MCF 10A (cell line): ENCODE measurements around the gene C20orf144. TPM values are rescaled to one million over a fixed set of nuclear protein-coding genes. Genes with fewer than 3 reads are reported as not detected.

Experiments used
- BruUV-seq: library from RNA; stranded (reverse); fragments of 400-500 nt; replicated peaks from 2 replicates; lab custom pipeline; 2021; lab: Mats Ljungman, UMichigan
- CTCF ChIA-PET: fragments of 300-600 bp; sonication (Branson Sonifier 250); formaldehyde crosslinking; extraction: SDS; loops from one replicate; lab custom pipeline; 2021; ENCODE audit warnings: antibody characterized with exemption, inconsistent platforms; lab: Yijun Ruan, JAX
- POLR2A ChIA-PET: fragments of 300-600, 350-650 bp; sonication (Branson Sonifier 250); formaldehyde crosslinking; extraction: SDS; loops from one replicate; lab custom pipeline; 2020; ENCODE audit warnings: antibody characterized with exemption, inconsistent platforms; lab: Yijun Ruan, JAX
- DNase-seq: peaks from one replicate; pipeline ENCODE4 v3.0.0-alpha.2; 2018; ENCODE audit not compliant: unreplicated experiment
- H3K27ac Mint-ChIP-seq: one replicate; pipeline ENCODE4 v1.8.0; 2022; ENCODE audit warnings: mild to moderate bottlenecking, low read depth, mixed read lengths; ENCODE audit not compliant: unreplicated experiment
- H3K27me3 Mint-ChIP-seq: one replicate; pipeline ENCODE4 v1.8.0; 2022; ENCODE audit warnings: mixed read lengths; ENCODE audit not compliant: insufficient read depth, unreplicated experiment
- H3K36me3 Mint-ChIP-seq: one replicate; pipeline ENCODE4 v1.8.0; 2022; ENCODE audit warnings: mild to moderate bottlenecking, moderate library complexity, mixed read lengths; ENCODE audit not compliant: insufficient read depth, unreplicated experiment
- H3K4me1 Mint-ChIP-seq: one replicate; pipeline ENCODE4 v1.8.0; 2022; ENCODE audit warnings: mixed read lengths; ENCODE audit not compliant: insufficient read depth, unreplicated experiment
- H3K4me3 Mint-ChIP-seq: one replicate; pipeline ENCODE4 v1.8.0; 2022; ENCODE audit warnings: mild to moderate bottlenecking, moderate library complexity, mixed read lengths; ENCODE audit not compliant: unreplicated experiment
- H3K9me3 Mint-ChIP-seq: one replicate; pipeline ENCODE4 v1.8.0; 2022; ENCODE audit warnings: mixed read lengths; ENCODE audit not compliant: unreplicated experiment
- CTCF ChIP-seq: fragments of 200-600 bp; IDR thresholded peaks from one replicate; pipeline ENCODE4 v1.8.0; 2022; ENCODE audit warnings: antibody characterized with exemption, mild to moderate bottlenecking; ENCODE audit not compliant: unreplicated experiment
- intact Hi-C: fragments of 100-400 bp; cut with micrococcal nuclease; formaldehyde crosslinking; loops from 2 replicates; pipeline ENCODE4 v1.14.1; 2022
- total RNA-seq: library from RNA; stranded (reverse); gene quantifications from 2 replicates; pipeline ENCODE4 v1.2.3, GENCODE V29; 2022

The C20orf144 gene
- total RNA-seq, 1 experiment from 2014 or later: 0.21 TPM

GRCh38 chr20:33685328-33686099, 23.4 kb downstream of the C20orf144 start:
- H3K9me3 Mint-ChIP-seq: no peaks in the 10 kb centered on the region
- POLR2A ChIA-PET: interaction anchor here (0.6 to 3.2 kb wide), 7 partner anchors 18 to 326 kb away, joined by 3 to 15 read pairs (median 4); partner anchors contain the start of genes ACTL10 and PXMP4
- CTCF ChIA-PET: interaction anchor here (0.5 to 7.2 kb wide), 10 partner anchors 12 to 527 kb away, joined by 3 to 53 read pairs (median 3); partner anchors contain the start of gene ACTL10
- DNase-seq: peak; percentile 28
- H3K27me3 Mint-ChIP-seq: no peaks in the 10 kb centered on the region
- no TSS peak for BruUV-seq
- peak overlapping the region; percentile 67 for H3K4me3 Mint-ChIP-seq
- H3K4me1 Mint-ChIP-seq: peaks cover 13% of the 10 kb centered on the region
- H3K36me3 Mint-ChIP-seq: peaks cover 4% of the 10 kb centered on the region
- intact Hi-C loops: loop anchor here (10.0 kb wide), 1 partner anchor 129 kb away; the partner anchor contains the start of gene CHMP4B
- no peak for TF ChIP-seq CTCF
- no peak overlapping the region for H3K27ac Mint-ChIP-seq

GRCh38 chr20:33686100-33686983, 24.2 kb downstream of the C20orf144 start, which contains the start of gene E2F1:
Gene E2F1, minus strand, starts transcription at chr20:33686385. Its CDS starts 121 bp downstream, at chr20:33686264.
- peak; percentile 92 for DNase-seq
- intact Hi-C loops: loop anchor here (10.0 kb wide), 1 partner anchor 128 kb away; the partner anchor contains the start of gene CHMP4B
- TF ChIP-seq CTCF: no peak
- no TSS peak for BruUV-seq
- Mint-ChIP-seq H3K9me3 (no peaks in the 10 kb centered on the region), H3K27ac (no peak within 1 kb of the TSS), H3K4me3 (peak within 1 kb of the TSS; percentile 72), H3K27me3 (no peaks in the 10 kb centered on the region), H3K4me1 (peaks cover 13% of the 10 kb centered on the region), H3K36me3 (peaks cover 4% of the 10 kb centered on the region)
- CTCF ChIA-PET: interaction anchor here (2.2 to 7.2 kb wide), 2 partner anchors 18 to 34 kb away, joined by 7 to 53 read pairs; partner anchors contain the start of genes ACTL10 and PXMP4
- POLR2A ChIA-PET: interaction anchor here (0.7 to 3.2 kb wide), 6 partner anchors 16 to 490 kb away, joined by 3 to 15 read pairs (median 4); partner anchors contain the start of genes ACTL10 and PXMP4

GRCh38 chr20:33686984-33687366, 24.8 kb downstream of the C20orf144 start:
- peaks cover 13% of the 10 kb centered on the region for H3K4me1 Mint-ChIP-seq
- no peak for DNase-seq
- ChIA-PET CTCF (interaction anchor here (2.2 kb wide), 1 partner anchor 33 kb away, joined by 7 read pairs; the partner anchor contains the start of gene PXMP4), POLR2A (interaction anchor here (0.6 to 0.7 kb wide), 4 partner anchors 17 to 489 kb away, joined by 3 to 5 read pairs (median 3); no protein-coding TSS in a partner anchor)
- H3K36me3 Mint-ChIP-seq: peaks cover 4% of the 10 kb centered on the region
- intact Hi-C loops: loop anchor here (10.0 kb wide), 1 partner anchor 128 kb away; the partner anchor contains the start of gene CHMP4B
- H3K27ac Mint-ChIP-seq: no peak overlapping the region
- TF ChIP-seq CTCF: no peak
- no peaks in the 10 kb centered on the region for H3K27me3 Mint-ChIP-seq
- BruUV-seq: no TSS peak
- H3K4me3 Mint-ChIP-seq: peak overlapping the region; percentile 72
- H3K9me3 Mint-ChIP-seq: no peaks in the 10 kb centered on the region
